Epithelial cell of esophagus (primary cell): ENCODE data around the gene EHD2.

ENCODE experiments used
- DNase-seq: peaks from one replicate; pipeline ENCODE4 v3.0.0; 2010; ENCODE audit warnings: low read depth
- H3K4me3 ChIP-seq: 2 replicates; pipeline ENCODE4 v1.5.1; 2011; ENCODE audit warnings: mild to moderate bottlenecking, low read length, control low read depth
- TF ChIP-seq, protein P1 (sequence below): IDR thresholded peaks from 2 replicates; pipeline ENCODE4 v1.5.1; 2011; ENCODE audit warnings: low read depth, mild to moderate bottlenecking, low read length, control low read depth, inconsistent platforms; ENCODE audit not compliant: insufficient read depth; ENCODE audit errors: missing control alignments

EHD2 gene

DNA sequence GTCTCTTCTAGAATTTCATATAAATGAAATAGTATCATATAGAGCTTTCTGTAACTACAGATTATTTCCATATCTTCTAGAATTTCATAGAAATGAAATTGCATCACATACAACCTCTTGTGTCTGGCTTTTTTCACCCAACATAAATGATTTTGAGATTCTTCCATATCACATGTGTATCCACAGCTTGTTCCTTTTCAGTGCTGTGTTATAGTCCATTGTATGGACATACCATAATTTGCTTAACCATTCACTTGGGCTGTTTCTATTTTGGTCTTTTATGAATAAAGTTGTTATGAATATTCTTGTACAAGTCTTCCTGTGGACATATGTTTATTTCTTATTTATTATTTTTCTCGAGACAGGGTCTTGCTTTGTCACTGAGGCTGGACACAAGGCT, 79.4 kb downstream of the EHD2 start:
- DNase-seq: no peak
- H3K4me3 ChIP-seq: no peak overlapping the region
- TF ChIP-seq, protein P1, sequence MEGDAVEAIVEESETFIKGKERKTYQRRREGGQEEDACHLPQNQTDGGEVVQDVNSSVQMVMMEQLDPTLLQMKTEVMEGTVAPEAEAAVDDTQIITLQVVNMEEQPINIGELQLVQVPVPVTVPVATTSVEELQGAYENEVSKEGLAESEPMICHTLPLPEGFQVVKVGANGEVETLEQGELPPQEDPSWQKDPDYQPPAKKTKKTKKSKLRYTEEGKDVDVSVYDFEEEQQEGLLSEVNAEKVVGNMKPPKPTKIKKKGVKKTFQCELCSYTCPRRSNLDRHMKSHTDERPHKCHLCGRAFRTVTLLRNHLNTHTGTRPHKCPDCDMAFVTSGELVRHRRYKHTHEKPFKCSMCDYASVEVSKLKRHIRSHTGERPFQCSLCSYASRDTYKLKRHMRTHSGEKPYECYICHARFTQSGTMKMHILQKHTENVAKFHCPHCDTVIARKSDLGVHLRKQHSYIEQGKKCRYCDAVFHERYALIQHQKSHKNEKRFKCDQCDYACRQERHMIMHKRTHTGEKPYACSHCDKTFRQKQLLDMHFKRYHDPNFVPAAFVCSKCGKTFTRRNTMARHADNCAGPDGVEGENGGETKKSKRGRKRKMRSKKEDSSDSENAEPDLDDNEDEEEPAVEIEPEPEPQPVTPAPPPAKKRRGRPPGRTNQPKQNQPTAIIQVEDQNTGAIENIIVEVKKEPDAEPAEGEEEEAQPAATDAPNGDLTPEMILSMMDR: no peak
